Lower leg skin (tissue), 4 donors: ENCODE measurements around the gene MYO18B. TPM values are rescaled to one million over a fixed set of nuclear protein-coding genes. Genes with fewer than 3 reads are reported as not detected.
A peak's percentile ranks its signal among the peaks of the same experiment; 100 is the strongest.

Experiments
- DNase-seq, 2 donors: peaks; one replicate each; pipeline ENCODE4 v3.0.0-alpha.2; 2019; ENCODE audit warnings: low spot score in 2 of 2
- H3K4me3 ChIP-seq: fragments of 200-600 bp; sonication (generic); 2 replicates; pipeline ENCODE4 v1.5.1; 2017; ENCODE audit warnings: mild to moderate bottlenecking, low read depth; ENCODE audit not compliant: poor library complexity, severe bottlenecking
- POLR2A ChIP-seq, 2 donors: fragments of 450-650 bp; IDR thresholded peaks; one replicate each; pipeline ENCODE4 v1.6.1; 2016 to 2017; ENCODE audit warnings: antibody characterized with exemption in 2 of 2, mild to moderate bottlenecking in 1 of 2, moderate library complexity in 1 of 2
- WGBS, 2 donors: methylation state at CpG; one replicate each; pipeline ENCODE4 v1.1.5; 2018; 5-methylcytosine and 5-hydroxymethylcytosine counted together
- intact Hi-C: fragments of 100-400 bp; cut with DNase I; formaldehyde crosslinking; loops from one replicate; pipeline ENCODE4 v1.15.0; 2023; ENCODE audit warnings: low total_unique reads
- total RNA-seq, 4 donors: library from RNA; depleted of rRNA; stranded (reverse); fragments of >200 nt; gene quantifications; one replicate each; pipeline ENCODE4 v1.1.0, GENCODE V29; 2016
- TF ChIP-seq, protein P1 (sequence below), 3 donors: fragments of 450-650 bp; IDR thresholded peaks; one replicate each; pipeline ENCODE4 v1.5.1; 2016; ENCODE audit warnings: antibody characterized with exemption in 3 of 3, mild to moderate bottlenecking in 3 of 3, moderate library complexity in 2 of 3

MYO18B gene
- total RNA-seq, 4 donors from 2014 or later: 1.5 to 3.4 TPM; not detected in 2

- no peak for TF ChIP-seq POLR2A (IDR thresholded peaks at IDR 0.05)
- TF ChIP-seq, protein P1, sequence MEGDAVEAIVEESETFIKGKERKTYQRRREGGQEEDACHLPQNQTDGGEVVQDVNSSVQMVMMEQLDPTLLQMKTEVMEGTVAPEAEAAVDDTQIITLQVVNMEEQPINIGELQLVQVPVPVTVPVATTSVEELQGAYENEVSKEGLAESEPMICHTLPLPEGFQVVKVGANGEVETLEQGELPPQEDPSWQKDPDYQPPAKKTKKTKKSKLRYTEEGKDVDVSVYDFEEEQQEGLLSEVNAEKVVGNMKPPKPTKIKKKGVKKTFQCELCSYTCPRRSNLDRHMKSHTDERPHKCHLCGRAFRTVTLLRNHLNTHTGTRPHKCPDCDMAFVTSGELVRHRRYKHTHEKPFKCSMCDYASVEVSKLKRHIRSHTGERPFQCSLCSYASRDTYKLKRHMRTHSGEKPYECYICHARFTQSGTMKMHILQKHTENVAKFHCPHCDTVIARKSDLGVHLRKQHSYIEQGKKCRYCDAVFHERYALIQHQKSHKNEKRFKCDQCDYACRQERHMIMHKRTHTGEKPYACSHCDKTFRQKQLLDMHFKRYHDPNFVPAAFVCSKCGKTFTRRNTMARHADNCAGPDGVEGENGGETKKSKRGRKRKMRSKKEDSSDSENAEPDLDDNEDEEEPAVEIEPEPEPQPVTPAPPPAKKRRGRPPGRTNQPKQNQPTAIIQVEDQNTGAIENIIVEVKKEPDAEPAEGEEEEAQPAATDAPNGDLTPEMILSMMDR (IDR thresholded peaks at IDR 0.05): no peak
Observed at GRCh38 chr22:26041931-26042330, 299.9 kb downstream of the MYO18B start.

DNA sequence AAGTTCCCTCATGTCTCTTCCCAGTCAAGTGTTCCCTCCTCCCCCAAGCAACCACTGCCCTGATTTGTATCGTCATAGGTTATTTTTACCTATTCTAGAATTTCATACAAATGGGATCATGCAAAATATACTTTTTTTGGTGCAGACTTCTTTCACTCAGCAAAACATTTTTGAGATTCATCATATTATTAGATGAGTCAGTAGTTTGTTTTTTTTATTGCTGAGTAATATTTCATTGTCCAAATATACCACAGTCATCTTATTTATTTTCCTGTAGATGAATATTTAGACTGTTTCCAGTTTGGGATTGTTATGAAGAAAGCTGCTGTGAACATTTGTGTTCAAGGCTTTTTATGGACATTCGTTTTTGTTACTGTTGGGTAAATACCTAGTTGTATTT is 301.0 kb downstream of the MYO18B start:
- intact Hi-C loops: loop anchor here (10.0 kb wide), 1 partner anchor 58 kb away; no protein-coding TSS in a partner anchor
- no peak for DNase-seq
- WGBS, 2 donors: 64 to 65% methylated on average over 2 of the region's 2 CpGs
- TF ChIP-seq, protein P1 (IDR thresholded peaks at IDR 0.05): no peak
- no peak for TF ChIP-seq POLR2A (IDR thresholded peaks at IDR 0.05)
- no peak overlapping the region for H3K4me3 ChIP-seq

More at GRCh38 chr22:26041931-26042330, 299.9 kb downstream of the MYO18B start:
- H3K4me3 ChIP-seq: no peak overlapping the region
- intact Hi-C loops: loop anchor here (10.0 kb wide), 1 partner anchor 57 kb away; no protein-coding TSS in a partner anchor
- WGBS, 2 donors: 54 to 58% methylated on average over 4 of the region's 4 CpGs
- no peak for DNase-seq

GRCh38 chr22:26045051-26045450 is 303.1 kb downstream of the MYO18B start:
- WGBS, 2 donors: 60 to 71% methylated on average over 2 of the region's 2 CpGs
- TF ChIP-seq, protein P1 (IDR thresholded peaks at IDR 0.05): no peak
- TF ChIP-seq POLR2A (IDR thresholded peaks at IDR 0.05): no peak
- no peak overlapping the region for H3K4me3 ChIP-seq
- DNase-seq: no peak
- intact Hi-C loops: loop anchor here (10.0 kb wide), 1 partner anchor 60 kb away; no protein-coding TSS in a partner anchor

DNA sequence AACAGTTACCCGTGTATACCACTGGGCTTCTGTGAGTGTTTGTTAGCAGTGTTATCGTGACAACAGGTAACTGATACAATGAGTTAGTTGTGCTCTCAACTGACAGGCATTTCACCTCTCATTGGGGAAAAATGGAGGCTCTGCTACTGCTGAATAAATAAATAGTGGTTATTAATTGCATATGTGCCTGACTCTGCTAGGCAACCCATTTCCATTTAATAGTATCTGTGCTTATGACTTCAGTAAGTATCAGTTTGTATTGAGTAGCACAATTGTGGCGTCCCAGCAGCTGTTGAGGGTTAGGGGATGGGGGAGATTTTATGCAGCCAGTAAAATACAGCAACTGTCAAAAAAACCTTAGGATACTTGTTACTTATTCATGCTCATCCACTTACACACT is 303.9 kb downstream of the MYO18B start:
- DNase-seq: no peak
- intact Hi-C loops: loop anchor here (10.0 kb wide), 1 partner anchor 61 kb away; no protein-coding TSS in a partner anchor
- TF ChIP-seq, protein P1 (IDR thresholded peaks at IDR 0.05): no peak
- no peak for TF ChIP-seq POLR2A (IDR thresholded peaks at IDR 0.05)
- no peak overlapping the region for H3K4me3 ChIP-seq
- 72 to 85% methylated on average over 3 of the region's 3 CpGs for WGBS, 2 donors

- no peak overlapping the region for H3K4me3 ChIP-seq
- intact Hi-C loops: loop anchor here (10.0 kb wide), 1 partner anchor 63 kb away; no protein-coding TSS in a partner anchor
- DNase-seq: peak in 1 of 2 donors; percentile 1
- 95 to 99% methylated on average over 2 of the region's 2 CpGs for WGBS, 2 donors
- TF ChIP-seq, protein P1 (IDR thresholded peaks at IDR 0.05): no peak
- TF ChIP-seq POLR2A (IDR thresholded peaks at IDR 0.05): no peak
Observed at GRCh38 chr22:26047516-26047915, 305.5 kb downstream of the MYO18B start.

DNA sequence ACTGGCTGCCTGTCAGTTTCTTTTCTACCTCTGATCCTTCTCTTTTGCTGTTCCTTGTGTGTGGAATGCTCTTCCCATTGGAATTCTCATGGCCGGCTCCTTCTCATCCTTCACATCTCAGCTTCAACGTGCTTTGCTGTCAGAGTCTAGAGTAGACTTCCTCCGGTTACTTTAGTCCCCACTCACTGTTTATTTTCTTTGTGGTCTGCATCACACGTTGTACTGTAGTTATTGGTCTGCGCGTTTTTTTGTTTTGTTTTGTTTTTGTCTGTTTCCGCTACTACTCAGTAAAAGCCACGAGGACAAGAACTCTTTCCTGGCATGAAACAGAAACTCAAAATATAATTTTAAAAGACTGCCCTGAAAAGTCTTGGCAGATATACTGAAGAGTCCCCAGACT is 305.9 kb downstream of the MYO18B start:
- TF ChIP-seq POLR2A (IDR thresholded peaks at IDR 0.05): no peak
- TF ChIP-seq, protein P1 (IDR thresholded peaks at IDR 0.05): no peak
- no peak overlapping the region for H3K4me3 ChIP-seq
- no peak for DNase-seq
- 71 to 75% methylated on average over 8 of the region's 8 CpGs for WGBS, 2 donors
- intact Hi-C loops: loop anchor here (10.0 kb wide), 1 partner anchor 63 kb away; no protein-coding TSS in a partner anchor
